ENCODE data around the gene PKD2L1.

PKD2L1 gene

DNA sequence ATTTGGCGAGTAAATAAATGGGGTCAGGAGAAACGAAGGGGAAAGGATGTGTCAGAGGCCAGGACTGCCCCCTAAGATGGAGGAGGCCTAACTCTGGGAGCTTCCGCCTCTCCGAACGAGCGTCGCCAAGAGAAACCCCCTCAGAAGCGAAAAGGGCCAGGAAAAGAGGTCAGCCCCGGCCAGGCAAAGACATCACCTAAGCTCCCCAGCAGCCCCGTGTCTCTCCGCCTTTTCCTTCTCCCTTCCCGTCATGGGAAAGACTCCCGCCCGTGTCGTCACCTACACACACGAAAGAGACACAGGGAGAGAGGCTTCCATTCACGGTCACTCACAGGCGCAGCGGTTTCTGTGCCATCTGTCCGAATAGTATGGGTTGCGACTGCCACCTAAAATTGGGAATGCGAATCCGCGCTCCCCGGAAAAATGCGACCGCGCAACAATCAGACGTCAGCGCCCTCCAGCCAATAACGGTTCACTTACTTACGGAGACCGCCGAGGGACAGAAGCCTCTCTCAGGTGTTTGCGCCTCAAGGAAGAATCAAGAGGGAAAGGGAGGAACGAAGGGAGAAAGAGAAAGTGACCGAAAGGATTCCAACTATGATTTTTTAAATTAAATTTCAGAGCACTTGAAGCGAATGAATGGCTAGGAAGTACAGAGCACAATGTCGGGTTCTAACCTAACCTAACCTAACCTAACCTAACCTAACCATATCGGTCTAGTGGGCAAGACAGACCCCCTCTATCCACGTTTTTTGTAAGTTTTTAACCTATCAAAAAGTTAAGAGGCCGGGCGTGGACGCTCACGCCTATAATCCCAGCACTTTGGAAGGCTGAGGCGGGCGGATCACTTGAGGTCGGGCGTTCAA is 62.6 kb downstream of the PKD2L1 start, which contains the start of gene CWF19L1:
Gene CWF19L1, minus strand, starts transcription at position 400 of the 866 bp plus-strand sequence. Its CDS starts 45 bp downstream, at position 355.
- H3K36me3 ChIP-seq (replicated peaks): no peaks in the 10 kb centered on the region
- H3K4me3 ChIP-seq (ENCODE audit: low read depth, low read length): peak within 1 kb of the TSS; percentile 100
- no peaks in the 10 kb centered on the region for H3K27me3 ChIP-seq (replicated peaks)
- DNase-seq: peak; percentile 91
- TF ChIP-seq, protein P1, sequence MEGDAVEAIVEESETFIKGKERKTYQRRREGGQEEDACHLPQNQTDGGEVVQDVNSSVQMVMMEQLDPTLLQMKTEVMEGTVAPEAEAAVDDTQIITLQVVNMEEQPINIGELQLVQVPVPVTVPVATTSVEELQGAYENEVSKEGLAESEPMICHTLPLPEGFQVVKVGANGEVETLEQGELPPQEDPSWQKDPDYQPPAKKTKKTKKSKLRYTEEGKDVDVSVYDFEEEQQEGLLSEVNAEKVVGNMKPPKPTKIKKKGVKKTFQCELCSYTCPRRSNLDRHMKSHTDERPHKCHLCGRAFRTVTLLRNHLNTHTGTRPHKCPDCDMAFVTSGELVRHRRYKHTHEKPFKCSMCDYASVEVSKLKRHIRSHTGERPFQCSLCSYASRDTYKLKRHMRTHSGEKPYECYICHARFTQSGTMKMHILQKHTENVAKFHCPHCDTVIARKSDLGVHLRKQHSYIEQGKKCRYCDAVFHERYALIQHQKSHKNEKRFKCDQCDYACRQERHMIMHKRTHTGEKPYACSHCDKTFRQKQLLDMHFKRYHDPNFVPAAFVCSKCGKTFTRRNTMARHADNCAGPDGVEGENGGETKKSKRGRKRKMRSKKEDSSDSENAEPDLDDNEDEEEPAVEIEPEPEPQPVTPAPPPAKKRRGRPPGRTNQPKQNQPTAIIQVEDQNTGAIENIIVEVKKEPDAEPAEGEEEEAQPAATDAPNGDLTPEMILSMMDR (IDR thresholded peaks at IDR 0.05; ENCODE audit: low read depth, low read length, missing control alignments): no peak
- H3K27ac ChIP-seq: peak within 1 kb of the TSS; percentile 63
- in situ Hi-C loops (cut with HindIII; ENCODE audit: low pct_ligation_motif_present, low sequenced_read_pairs): no loop called here

DNA sequence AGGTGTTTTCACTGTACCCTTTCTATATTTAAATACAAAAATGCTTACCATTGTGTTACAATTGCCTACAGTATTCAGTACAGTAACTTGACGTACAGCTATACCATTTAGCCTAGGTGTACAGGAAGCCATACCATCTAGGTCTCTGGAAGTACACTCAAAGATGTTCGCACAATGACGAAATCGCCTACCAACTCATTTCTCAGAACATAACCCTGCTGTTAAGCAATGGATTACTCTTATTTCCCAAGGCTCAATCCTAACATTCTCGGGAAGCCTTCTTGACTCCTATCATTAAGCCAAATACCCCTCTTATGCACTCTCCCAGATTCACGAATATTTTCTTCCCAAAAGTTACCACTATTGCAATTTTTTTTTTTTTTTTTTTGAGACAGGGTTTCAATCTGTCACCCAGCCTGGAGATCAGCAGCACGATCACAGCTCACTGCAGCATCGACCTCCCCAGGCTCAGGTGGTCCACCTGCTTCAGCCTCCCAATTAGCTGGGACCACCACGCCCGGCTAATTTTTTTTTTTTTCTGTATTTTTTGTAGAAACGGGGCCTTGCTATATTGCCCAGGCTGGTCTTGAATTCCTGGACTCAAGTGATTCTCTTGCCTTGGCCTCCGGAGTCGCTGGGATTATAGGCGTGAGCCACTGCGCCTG is 64.1 kb downstream of the PKD2L1 start:
- Histone ChIP-seq H3K36me3 (replicated peaks) (no peaks in the 10 kb centered on the region), H3K27ac (no peak overlapping the region), H3K27me3 (replicated peaks) (no peaks in the 10 kb centered on the region), H3K4me3 (ENCODE audit: low read depth, low read length) (no peak overlapping the region)
- no peak for DNase-seq
- TF ChIP-seq, protein P1 (IDR thresholded peaks at IDR 0.05; ENCODE audit: low read depth, low read length, missing control alignments): no peak
- in situ Hi-C loops (cut with HindIII; ENCODE audit: low pct_ligation_motif_present, low sequenced_read_pairs): no loop called here

DNA sequence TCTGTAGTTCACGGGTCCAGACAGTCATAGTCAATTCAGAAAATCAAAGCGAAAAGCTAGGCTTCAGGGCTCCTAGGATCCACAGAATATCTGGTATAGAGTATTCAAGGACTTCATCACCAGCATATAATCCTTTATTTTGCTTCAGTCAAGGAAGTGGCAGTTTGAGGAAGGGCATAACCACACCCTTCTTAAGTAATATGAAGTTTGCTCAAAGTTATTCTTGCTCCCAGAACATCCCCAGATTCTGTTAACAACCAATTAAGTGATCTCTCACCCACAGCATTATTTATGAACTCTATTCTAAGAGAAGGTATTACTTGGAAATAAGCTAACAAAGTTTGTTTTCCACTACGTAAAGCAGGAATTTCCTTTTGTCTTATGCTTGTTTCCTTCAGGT is 75.8 kb downstream of the PKD2L1 start:
- in situ Hi-C loops (cut with HindIII; ENCODE audit: low pct_ligation_motif_present, low sequenced_read_pairs): no loop called here
- no peaks in the 10 kb centered on the region for H3K27me3 ChIP-seq (replicated peaks)
- H3K4me3 ChIP-seq (ENCODE audit: low read depth, low read length): no peak overlapping the region
- TF ChIP-seq, protein P1 (IDR thresholded peaks at IDR 0.05; ENCODE audit: low read depth, low read length, missing control alignments): no peak
- DNase-seq: no peak
- H3K36me3 ChIP-seq (replicated peaks): peaks cover 17% of the 10 kb centered on the region
- H3K27ac ChIP-seq: no peak overlapping the region

DNA sequence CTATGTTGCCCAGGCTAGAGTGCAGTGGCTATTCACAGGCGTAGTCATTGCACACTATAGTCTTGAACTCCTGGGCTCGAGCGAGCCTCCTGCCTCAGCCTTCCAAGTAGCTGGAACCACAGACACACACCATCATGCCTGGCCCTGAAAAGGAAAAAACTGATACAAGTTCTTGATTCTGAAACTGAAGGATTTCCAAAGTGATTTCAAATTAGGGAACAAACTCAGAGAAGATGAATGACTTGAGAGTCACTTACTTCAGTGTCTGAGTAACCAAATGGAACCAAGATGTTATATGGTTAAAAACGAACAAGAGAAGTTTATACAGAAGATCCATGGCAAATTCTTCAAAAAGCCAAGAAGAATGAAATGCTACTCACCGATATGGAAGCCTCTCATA is 77.0 kb downstream of the PKD2L1 start:
- no peak for DNase-seq
- in situ Hi-C loops (cut with HindIII; ENCODE audit: low pct_ligation_motif_present, low sequenced_read_pairs): no loop called here
- Histone ChIP-seq H3K4me3 (ENCODE audit: low read depth, low read length) (no peak overlapping the region), H3K27me3 (replicated peaks) (no peaks in the 10 kb centered on the region), H3K27ac (no peak overlapping the region), H3K36me3 (replicated peaks) (peaks cover 26% of the 10 kb centered on the region)
- TF ChIP-seq, protein P1 (IDR thresholded peaks at IDR 0.05; ENCODE audit: low read depth, low read length, missing control alignments): no peak

DNA sequence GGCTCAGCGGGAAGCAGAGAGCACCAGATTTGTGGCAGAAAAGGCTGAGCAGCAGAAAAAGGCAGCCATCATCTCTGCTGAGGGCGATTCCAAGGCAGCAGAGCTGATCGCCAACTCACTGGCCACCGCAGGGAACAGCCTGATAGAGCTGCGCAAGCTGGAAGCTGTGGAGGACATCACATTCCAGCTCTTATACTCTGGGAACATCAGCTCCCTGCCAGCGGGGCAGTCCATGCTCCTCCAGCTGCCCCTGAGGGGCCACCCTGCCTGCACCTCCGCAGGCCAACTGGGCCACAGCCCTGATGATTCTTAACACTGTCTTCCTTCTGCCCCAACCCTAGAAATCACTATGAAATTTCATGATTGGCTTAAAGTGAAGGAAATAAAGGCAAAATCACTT is 81.2 kb downstream of the PKD2L1 start:
- H3K27ac ChIP-seq: no peak overlapping the region
- H3K36me3 ChIP-seq (replicated peaks): peaks cover 23% of the 10 kb centered on the region
- in situ Hi-C loops (cut with HindIII; ENCODE audit: low pct_ligation_motif_present, low sequenced_read_pairs): no loop called here
- no peak for DNase-seq
- H3K4me3 ChIP-seq (ENCODE audit: low read depth, low read length): no peak overlapping the region
- no peaks in the 10 kb centered on the region for H3K27me3 ChIP-seq (replicated peaks)
- TF ChIP-seq, protein P1 (IDR thresholded peaks at IDR 0.05; ENCODE audit: low read depth, low read length, missing control alignments): no peak

Data from brain microvascular endothelial cell (primary cell).